Hematopoietic multipotent progenitor cell (in vitro differentiated cells): ENCODE data around the gene REPS2. TPM values are rescaled to one million over a fixed set of nuclear protein-coding genes. Genes with fewer than 3 reads are reported as not detected.

Experiments
- DNase-seq, 3 donors: peaks; one replicate each; pipeline ENCODE4 v3.0.0-alpha.2; 2011 to 2015; ENCODE audit warnings: low read depth in 2 of 3, low spot score in 2 of 3
- total RNA-seq: library from RNA; depleted of rRNA; stranded (reverse); fragments of >200 nt; gene quantifications from one replicate; pipeline ENCODE4 v1.2.3, GENCODE V29; 2012

REPS2 gene
- total RNA-seq, 1 donor: 5.1 TPM

DNA sequence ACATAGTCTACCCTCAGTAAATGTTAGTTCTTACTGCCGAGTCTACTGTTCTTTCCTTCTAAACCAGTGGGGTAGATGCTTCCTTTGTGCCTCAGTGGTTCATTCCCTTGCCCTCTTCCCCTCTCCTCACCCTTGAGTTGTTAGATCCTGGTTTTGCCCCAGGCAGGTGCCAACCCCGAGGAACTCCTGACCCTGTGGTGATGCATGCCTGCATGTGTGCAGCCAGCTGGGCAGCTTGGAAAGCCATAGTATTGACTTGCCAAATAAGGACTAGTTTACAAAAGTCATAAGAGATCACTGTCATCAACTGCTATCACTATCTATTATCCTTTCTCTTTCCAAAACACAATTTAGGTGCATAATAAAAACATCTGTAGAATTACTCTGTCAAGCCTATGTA is 50.9 kb downstream of the REPS2 start:
- DNase-seq: no peak

DNA sequence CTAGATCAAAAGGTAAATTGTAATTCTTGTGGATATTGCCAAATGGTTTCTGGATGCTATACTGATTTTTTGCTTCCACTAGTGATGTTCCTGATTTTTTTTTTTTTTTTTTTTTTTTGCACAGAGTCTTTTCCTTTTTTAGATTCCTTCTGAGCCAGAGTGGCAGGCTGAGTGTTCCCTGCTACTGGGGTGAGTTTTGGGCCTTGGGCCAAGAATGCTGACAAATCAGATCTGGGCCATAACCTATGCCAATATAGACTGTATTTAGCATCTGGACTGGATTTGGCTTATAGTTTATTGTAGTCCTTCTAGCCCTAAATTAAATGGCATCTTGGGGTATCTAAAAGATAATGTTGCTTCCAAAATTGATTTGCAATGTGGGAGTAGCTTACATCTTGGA is 52.8 kb downstream of the REPS2 start:
- no peak for DNase-seq

DNA sequence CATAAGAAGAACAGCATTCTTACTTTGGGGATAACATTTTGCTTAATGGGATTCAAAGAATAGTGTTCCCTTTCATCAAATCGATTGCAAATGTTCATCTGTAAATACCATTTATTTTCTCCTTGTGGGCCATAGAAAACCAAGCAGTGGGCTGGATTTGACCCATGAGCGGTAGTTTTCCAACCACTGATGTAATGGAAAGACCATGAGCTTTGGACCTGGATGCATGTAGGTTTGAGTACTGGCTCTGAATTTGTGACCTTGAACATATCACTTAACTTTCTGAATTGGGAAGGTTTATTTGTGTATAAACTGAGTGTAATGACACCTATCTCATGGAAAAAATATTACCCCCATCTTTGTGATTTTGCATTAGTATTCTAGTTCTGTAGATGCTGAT is 54.3 kb downstream of the REPS2 start:
- DNase-seq: no peak

DNA sequence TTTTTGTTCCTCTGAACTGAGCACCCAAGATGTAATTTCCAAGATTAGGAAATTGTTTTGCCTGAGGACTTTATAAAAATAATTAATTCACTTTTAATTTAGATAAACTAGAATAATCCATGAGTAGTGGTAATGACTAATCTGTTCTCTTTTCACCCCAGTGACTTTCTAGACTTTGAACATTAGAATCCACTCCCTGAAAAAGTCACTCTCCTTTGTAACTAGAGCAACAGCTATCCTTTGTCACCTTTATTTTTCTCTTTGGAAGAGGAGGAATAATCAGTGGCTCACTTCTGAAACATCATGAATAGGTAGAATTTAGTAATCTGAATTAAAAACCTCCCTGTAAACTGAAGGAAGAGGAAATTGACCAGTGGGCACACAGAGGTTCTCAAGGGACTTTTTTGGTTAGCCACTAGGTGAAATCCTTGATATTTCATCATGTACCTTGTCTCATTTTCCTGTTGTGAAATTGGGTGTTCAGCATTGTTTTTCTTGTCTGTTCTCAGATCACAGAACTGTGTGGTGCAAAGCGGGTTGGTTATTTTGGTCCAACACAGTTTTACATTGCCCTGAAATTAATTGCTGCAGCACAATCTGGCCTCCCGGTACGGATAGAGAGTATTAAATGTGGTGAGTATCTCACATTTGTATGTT is 59.4 kb downstream of the REPS2 start:
- DNase-seq: no peak

DNA sequence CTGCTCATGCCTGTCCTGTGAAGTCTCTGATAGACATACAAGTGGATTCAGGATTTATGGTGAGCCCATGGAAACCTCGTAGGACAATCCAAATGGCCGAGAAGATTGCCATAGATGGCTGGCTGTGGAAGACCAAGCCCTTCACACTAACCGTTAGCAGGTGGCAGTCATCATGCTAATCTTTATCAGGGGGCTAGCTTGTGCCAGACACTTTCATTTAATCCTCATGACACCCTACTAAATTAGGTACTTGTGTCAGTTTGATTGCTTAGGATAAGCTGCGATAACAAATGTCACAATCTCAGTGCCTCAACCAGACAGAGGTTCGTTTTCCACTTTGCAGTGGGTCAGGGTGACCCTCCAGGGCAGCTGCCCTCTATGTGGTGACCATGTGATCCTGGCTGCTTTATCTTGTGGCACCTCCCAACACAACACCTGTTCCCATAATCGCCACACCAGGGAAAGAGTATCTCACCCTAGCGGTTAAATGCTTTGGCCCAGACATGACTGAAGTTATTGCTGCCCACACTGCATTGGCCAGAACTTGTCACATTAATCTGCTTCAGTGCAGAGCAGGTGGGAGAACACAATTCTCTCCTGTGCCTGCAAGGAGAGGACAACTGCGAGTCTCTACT is 60.8 kb downstream of the REPS2 start:
- DNase-seq: peak in 2 of 3 donors; percentile 26 to 60

DNA sequence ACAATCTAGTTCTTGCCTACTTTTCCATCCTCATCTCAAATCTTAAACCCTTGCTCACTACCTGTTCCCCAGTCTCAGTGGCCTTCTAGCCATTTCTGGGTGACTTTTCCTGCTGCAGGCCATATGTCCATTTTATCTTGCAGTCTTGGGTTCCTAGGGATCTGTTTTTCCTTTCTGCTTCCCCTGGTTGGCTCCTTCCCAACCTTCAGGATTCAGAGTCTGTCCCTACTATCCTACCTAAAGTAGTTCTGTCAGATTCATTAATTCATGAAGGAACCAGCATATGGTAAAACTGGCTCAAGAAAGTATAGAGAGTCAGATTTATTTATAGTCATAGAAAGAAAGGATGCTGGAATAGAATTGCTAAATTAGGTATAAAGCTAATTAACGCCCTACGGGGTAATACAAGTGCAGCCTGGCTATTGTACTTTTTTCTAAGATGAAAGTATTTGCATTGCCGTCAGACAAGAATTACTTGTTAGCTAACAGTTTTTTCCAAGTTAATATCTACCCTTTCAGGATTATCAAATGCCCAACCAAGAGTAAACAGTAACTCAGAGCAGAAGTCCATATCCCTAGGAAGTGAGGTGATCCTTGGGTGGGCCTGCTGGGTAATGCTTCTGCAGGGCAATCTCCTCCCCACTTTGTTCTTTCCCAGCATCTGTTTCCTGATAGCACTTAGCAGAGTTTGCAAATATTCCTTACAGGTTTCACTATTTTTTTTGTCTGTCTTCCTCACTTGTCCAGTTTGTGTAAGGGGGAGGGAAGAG is 63.6 kb downstream of the REPS2 start:
- no peak for DNase-seq

DNA sequence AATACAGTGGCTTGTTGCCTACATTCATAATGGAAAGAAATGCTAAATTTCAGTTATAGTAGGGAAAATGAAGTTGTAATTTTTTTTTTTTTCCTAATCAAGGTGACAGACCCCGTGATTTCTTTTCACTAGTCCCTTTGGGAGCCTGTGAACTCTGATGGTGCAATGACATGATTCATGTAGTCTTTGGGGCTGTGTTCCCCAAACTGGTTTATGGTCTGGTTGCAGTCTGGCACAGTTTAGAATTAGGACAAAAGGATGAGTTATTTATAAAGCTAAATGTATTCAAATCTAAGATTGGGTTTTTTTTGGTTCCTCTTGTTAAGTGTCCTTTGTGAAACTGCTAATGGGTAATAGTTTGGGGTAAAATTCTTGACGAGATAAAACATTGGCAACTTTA is 66.0 kb downstream of the REPS2 start:
- DNase-seq: no peak

DNA sequence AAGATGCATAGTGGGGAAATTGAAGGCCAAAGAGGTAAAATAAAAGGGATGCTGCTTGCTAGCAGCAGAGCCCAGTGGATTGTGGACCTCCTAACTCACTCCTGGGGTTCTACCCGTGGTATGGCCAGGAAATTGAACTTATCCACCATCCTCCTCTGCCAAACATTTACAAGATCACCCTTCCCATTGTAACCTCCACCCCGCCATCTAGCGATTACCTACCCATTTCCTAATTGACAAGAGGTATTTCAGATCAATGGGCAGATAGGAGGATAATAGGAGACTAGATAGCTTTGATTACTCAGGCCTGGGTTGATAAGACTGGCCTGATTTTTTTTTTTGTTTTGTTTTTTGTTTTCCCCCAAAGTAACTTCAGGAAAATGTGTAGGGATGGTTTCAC is 67.8 kb downstream of the REPS2 start:
- no peak for DNase-seq

DNA sequence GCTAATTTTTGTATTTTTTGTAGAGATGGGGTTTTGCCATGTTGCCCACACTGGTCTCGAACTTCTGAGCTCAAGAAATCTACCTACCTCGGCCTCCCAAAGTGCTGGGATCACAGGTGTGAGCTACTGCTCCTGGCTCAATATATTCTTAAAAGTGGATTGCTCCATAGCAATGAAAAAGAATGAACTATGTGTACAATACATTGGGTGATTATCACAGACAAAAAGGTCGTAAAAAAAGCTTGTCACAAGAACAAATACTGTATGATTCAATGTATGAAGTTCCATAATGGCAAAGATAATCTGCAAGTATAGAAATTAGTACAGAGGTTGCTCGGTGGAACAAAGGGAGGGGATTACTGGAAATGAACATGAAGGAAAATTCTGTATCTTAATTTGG is 70.7 kb downstream of the REPS2 start:
- DNase-seq: no peak

DNA sequence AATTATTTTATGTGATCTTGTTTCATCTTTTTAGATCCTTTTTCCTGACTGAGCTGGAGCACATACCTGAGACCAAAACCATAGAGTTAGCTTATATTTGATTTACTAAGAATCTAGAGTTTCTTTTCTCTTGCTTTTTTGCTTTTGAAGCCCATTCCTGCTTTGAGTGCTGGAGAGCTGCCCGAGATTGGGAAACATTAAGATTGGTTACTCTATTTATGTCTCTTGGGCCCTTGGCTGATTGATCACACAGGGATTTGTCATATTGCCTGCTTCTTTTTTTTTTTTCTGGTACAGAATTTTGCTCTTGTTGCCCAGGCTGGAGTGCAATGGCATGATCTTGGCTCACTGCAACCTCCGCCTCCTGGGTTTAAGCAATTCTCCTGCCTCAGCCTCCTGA is 73.9 kb downstream of the REPS2 start:
- DNase-seq: no peak

DNA sequence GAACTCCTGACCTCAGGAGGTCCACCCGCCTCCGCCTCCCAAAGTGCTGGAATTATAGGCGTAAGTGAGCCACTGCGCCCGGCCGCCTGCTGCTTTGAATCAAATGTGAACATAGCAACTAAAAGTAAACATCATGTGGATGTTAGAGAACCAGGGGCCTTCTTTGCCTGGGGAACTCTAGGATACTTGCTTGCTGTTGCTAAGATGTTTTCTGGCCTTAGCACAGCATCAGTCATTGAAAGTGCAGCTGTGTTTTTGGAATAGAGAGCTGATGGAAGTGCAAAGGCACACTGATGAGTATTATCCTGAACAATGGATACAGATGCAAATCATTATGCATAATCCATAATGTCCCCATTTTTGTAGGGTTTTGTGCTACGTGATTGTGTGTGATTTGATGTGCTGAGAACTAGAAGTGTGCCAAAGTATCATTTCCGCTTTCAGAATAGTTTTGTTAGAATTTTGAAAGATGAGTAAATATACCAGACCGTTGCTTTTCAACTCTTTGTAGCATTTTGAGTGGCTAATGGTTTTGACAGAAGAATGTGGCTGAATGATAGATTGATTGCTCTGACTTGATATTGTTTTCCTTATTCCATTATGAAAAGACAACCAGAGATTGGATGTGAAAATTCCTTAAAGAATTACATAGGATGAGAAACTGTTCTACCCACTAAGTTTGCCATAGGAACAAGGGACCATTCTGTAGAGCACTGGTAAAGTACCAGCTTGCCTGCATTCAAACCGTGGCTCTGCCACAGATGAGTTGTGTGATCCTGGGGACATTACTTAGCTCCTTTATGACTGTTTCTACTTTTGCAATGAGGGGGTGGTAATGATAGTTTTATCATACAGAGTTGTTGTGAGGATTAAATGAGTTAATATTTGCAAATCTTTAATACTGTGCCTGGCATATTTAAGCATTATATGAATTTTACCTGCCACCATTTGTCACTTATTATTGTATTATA is 74.7 kb downstream of the REPS2 start:
- DNase-seq: no peak

DNA sequence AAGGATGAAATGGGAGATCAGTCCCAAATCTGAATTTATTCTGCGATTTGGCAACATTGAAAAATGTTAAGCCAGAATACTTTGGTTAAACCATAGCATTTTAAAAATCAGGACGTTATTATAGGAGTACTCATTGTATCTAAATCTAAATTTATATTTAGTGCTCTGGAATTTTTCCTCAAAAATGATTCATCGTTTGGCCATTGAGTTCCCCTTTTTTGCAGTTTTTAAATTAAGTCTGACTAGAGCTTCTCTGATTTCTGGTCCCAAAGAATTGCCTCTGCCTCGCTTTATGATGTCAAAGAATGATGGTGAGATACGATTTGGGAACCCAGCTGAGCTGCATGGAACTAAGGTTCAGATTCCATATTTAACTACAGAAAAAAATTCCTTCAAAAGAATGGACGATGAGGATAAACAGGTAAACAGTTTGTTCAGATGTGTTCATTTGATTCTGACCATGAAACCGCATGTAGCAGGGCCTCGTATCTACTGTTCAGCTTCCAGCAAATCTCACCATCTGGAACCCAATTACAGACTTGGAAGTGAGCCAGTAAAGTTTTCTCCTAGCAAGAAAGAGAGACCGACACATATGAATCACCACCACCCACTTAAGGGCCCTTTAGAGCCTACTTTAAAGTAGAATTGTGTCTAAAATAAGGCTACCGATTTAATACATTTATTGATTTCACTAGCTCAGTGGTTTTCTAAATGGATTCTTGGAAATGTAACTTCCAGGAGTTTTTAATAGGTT is 75.6 kb downstream of the REPS2 start:
- no peak for DNase-seq

DNA sequence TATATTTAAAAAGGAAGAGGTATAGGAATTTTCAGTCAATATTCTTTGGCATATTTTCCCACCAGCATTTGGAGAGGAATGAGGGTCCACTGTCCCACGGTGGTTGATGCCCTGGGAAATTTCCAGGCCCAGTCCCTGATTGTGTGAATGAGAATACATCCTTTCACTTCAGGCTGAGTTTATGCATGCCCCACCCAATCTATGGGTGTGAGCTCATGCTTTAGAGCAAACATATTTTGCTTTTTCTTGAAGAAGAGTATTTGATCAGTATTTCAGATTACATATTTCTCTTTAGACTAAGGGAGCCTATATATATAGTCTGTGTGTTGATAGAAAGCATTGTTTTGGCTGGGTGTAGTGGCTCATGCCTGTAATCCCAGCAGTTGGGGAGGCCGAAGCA is 77.2 kb downstream of the REPS2 start:
- DNase-seq: no peak

DNA sequence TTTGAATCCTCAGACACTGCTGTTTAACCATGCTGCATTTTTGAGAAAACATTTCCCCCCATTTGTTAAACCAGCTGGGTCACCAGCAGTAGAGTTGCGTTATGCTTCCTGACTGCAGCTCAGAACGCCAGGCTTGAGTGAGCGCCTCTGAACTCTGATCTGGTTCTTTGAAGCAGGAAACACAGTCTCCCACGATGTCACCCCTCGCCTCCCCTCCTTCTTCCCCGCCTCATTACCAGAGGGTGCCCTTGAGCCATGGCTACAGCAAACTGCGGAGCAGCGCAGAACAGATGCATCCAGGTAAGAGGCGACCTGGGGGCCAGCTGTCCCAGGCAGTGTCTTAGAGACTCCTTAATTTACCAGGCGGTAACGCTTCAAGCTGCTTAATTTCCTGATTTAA is 78.4 kb downstream of the REPS2 start:
- DNase-seq: no peak

DNA sequence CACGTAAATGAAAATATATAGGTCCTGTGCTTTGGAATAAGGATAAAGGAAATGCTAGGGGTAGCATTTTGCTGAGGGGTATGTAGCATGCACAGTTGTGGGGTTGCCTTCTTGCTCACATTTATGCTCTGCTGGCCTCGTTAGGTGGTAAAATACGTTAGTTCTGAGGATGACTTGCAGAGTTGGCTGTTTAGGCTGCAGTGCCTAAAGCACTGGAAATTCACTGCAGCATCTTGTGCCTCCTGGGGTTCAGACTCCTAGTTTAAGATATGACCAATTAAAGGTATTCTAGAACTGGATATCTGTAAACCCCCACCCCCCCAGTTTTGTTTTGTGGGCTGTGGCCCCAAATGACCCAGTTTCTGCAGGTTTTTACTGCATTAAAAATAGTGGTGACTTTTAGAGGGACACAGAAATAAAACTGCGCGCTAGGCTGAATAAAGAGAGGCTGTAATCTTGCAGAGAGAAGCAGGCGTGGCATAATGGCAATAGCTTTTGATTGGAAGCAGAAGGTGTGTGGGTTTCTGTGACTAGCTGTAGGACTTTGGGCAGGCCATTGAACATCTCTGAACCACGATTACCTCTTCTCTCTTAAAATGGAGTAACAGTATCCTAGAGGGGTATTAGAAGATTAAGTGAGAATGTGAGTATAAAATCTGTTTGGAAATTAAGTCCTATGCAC is 79.3 kb downstream of the REPS2 start:
- DNase-seq: no peak

DNA sequence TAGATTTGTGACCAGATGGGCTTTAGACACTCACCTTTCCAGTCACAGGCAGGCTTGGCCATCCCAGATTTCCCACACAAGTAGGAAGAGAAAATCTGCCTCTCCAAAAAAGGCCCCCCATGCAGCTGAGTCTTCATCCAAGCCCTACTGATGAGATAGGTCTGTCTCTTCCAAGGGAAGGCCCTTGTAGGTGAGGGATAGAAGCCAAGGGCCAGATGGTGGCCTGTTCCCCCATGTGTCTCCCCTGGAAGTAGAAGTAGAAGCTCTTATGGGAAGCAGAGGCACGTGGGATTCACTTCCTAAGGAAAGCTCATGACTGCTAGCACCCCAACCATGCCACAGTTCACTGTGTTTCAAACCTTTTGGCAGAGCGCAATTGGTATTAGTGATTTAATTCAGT is 81.5 kb downstream of the REPS2 start:
- DNase-seq: no peak

DNA sequence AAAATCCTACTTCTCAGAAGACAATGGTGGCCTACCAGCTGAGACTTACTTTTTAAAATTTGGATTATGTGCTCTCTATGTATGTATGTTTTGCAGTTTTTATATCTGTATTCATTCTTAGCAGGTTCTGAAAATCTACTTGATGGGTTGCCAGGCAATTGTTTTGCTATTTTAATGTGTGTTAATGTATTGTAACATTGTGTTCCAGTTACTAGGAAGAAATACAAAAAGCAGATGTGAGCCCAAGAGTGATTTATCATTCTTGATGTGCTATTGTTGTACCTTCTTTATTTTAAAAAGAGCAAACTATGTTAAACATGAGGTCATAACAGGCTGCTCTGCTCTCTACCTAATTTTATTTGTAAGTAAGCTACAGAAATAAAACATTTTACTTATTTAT is 81.9 kb downstream of the REPS2 start:
- no peak for DNase-seq

DNA sequence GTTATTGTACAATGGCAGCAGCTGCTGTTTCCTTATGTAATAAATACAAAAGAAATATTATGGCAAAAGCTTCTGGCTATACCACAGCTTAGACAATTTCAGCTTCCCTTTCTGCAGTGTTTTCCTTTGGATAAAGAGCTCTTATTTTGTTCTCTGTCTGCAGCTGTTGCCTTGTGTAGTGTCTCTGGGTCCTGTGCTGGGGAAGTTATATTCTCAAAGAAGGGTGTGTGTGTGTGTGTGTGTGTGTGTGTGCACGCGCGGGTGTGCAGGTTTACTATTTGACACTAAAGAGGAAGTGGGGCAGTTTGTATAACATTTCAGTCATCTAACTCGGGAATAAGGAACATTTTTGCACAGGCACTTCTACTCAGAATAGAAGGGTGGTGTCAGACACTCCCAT is 83.6 kb downstream of the REPS2 start:
- peak in 2 of 3 donors; percentile 33 to 63 for DNase-seq

DNA sequence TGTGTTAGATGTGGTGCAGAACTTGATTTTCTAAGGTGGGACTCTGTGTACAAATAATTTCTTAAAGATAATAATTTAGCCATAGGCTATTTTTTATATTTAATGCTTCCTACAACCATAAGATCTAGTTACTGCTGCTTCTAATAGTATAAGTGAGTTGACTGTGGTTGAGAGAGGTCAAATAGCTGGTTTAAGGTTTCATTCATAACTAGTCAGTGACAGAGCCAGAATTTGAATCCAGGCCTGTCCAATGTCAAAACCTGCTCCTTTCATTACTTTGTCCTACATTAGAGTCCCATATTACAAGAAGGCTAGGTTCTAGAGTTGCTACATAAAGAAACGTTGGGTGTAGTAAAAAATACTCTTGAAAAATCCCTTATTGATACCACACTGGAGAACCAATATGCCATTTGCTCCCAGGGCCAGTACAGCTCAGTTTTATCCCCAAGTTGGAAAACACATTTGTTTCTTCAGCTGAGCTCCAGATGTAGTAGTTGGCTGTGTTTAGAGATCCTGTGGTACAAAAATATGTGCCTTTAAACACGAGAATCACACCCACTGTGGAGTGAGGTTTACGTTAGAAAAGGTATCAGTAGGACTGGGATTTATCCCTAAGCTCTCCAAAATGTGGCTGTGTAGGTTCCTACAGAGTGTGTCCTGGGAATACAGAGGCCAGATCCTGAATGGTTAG is 84.3 kb downstream of the REPS2 start:
- DNase-seq: no peak
